ENCODE data around the gene CHST12.
A peak's percentile ranks its signal among the peaks of the same experiment; 100 is the strongest.
"Not testable (repeated sequence)": the region's sequence is repeated elsewhere in the genome, so short reads cannot be mapped to it uniquely, and the experiment has no call there.

The CHST12 gene

DNA sequence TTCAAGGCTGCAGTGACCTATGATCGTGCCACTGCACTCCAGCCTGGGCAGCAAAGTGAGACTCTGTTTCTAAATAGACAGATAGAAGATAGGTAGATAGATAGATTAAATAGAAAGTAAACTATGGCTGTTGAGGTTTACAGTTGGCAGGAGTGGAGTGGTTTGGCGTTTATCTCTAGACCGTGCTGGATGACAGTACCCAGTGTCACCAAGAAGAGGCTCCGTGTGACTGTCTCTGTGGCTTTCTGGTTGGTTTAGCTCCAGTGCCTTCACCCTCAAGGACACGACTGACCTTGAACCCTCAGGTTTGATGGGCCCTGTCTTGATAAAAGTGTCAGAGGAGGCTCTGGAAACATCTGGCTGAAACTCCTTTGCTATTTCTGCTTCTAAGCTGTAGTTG is 31.7 kb downstream of the CHST12 start:
- DNase-seq (ENCODE audit: low spot score): no peak

DNA sequence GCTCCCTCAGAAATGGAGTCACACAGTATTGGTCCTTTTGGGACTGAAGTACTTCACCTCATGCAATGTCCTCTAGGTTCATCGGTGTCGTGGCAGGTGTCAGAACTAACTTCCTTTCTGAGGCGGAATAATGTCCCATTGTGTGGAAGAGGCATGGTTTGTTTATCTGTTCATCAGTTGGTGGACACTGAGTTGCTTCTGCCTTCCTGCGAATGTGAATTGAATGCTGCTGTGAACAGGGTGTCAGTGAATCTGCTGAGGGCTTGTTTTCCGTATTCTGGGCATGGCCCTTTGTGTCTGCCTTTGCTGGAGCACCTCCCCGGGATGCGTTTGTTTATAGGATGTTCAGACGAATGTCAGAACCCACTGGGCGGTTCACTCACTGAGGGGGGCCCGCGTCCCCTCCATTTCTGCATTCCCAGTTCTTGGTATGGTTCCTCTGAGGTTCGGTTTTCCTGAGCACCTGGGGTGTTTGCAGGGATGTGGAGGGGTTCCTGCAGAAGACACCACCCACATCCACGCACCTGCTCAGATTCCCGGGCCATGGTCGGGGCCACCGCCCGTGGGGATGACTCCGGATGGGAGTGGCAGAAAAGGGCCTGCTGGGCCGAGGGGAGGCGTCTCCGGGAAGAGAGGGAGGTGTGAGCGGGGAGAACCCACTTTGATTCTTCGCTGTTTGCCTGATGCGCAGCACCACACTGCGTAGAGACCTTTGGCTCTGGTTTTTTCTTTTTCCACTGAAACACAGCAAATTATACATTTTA is 33.1 kb downstream of the CHST12 start:
- no peak for DNase-seq (ENCODE audit: low spot score)

DNA sequence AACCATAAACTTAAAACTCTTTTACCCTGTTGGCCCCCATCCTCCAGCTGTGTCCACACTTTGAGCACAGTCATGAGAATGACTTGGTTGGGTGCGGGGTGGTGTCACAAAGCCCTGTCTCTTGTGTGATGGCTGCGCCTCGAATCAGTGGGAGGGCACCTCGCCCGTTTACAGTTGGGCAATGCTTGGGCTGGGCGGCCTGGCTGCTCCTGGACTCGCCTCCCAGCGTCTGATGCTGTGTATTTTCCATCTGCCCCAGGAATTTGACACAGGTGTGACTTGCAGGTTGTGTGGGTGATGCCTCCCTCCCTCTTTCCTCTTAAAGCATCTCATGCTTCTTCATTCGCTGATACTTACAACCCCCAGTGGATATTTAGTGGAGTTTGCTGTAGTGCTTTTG is 33.7 kb downstream of the CHST12 start:
- peak; percentile 6 for DNase-seq (ENCODE audit: low spot score)

DNA sequence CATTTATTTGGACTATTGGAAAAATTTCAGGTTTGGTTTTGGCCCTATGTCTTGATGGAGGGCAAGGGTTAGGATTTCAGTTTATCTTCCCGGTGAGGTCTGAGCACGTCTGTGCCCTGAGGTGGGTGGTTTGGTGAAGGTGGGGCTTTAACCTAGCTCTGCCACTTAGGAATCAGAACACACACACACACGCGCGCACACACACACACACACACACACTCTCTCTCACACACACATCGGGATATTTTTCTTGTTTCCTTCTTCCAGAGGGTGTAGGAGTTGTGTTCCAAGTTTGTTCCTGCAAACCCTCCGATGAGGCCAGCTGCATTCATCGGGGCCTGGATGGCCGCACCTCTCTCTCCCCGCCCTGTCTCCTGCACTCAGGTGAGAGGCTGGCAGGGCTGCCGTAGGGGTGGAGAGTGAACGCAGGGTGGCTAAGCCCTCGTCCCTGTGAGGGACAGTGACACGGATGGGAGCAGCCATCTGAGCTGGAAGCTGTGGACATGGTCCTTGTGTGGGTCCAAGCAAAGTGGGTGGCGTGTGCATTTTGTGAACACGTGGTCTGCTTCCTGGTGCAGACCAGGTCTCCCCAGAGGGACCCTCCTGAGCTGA is 34.2 kb downstream of the CHST12 start:
- peak; percentile 2 for DNase-seq (ENCODE audit: low spot score)

DNA sequence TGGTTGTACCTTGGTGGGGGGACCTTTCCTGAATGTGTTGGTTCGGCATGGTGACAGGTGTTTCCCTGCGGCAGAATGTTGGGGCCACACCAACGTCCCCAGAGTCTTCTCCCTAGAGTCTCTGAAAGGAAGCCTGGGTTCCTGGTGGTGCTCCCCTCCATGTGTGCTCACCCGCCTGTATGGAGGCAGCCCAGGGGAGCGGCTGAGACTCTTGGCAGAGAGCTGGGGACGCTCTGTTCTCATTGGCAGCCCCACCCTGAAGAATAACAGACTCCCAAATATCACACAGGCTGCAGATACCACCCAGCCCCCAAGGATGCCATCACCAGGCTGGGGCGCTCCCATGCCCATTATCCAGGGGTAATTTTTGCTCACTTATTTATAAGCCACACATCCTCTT is 34.8 kb downstream of the CHST12 start:
- DNase-seq (ENCODE audit: low spot score): no peak

DNA sequence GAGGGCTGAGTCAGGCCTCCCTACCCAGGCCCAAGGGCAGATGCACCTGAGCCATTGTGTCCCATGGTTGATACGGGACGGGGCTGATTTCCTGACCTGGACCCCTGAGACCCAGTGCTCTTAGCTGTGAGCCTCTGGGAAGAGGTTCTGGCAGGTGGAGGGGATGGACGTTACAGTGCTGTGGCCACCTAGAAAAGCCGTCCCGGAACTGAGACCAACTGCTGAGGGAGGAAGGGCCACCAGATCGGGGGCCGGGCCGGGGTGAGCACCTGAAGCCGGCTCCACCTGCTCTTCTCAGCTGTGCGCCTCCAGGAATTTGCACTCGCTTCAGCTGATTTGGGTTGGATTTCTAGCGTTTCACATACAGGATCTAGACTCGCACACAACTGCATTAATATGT is 35.4 kb downstream of the CHST12 start:
- no peak for DNase-seq (ENCODE audit: low spot score)

DNA sequence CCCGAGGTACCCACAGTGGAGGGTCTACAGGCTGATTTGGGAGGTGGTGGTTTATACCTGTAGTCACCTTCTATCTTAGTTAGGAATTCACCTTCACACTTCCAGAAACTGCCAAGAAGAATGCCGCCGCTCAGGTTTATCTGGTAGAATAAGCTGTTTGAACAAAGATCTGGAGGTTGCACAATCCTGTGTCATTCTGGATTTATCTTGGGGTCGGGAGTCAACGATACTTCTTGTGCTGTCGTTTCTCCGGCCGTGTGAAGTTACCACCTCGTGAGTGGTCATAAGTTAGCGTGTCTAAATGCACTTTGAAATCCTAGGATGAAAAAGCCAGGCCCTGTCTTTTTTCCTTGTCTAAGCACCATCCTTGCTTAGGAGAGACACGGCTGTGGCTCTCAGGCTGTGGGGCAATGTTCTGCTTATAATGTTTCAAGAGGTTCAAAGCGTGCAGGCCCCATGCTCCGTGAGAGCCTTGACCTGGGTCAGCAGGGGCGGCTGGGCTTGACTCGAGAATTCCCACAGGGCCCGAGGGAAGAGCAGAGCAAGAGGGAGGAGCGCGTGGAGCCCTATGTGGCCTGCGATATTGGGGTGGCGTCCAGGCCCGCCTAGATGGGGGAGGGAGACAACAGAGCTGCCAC is 37.3 kb downstream of the CHST12 start:
- no peak for DNase-seq (ENCODE audit: low spot score)

DNA sequence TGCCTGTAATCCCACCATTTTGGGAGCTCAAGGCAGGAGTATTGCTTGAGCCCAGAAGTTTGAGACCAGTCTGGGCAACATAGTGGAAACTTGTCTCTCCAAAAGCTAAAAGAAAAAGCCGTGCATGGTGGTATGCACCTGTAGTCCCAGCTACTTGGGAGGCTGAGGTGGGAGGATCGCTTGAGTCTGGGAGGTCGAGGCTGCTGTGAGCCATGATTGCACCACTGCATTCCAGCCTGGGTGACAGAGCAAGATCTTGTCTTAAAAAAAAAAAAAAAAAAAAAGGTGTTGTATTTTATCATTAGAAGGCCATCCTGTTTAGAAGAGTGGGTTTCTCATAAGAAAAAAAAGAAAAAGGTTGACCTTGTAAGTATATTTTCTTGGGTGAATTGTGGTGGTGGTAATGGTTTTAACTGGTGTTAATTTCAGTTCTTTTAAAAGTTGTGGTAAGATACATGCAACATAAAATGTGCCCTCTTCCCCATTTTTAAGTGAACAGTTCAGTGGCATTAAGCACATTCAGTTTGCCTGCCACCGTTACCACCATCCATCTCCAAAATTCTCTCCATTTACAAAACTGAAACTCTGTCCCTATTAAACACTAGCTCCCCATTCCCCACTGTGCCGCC is 38.1 kb downstream of the CHST12 start:
- DNase-seq (ENCODE audit: low spot score): no peak

DNA sequence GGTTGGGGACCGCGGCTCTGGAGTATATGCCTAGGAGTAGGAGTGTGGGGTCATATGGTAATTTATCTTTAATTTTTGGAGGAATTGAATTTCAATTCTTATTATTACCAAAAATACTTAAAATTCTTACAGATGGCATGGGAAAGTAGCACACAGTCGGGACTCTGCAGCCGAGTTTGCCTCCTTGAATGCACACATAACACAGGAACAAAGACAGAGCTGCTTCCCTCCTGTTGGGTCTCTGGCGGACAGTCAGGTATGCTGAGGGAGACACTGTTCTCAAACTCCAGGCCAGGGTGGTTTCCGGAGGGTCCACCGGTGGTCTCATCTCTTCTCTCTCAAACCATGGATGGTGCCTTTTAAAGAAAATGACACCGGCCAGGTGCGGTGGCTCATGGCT is 40.1 kb downstream of the CHST12 start:
- no peak for DNase-seq (ENCODE audit: low spot score)

DNA sequence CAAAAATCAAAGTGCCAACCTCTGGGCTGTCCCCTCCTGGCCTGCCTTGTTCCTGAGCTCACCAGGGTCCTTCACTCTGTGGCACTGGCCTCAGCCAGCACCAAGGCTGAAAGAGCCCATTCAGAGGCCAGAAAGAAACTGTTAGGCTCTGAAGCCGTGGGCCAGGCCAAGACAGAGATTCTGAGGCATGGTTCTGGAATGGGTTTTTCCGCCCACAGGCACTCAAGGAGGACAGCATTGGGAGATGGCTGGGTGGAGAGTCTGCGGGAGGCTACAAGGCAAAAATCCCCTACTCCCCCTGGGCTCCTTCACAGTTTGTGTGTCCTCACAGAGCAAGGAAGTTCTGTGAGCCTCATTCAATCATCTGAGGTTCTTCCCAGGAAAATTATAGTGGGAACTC is 41.1 kb downstream of the CHST12 start:
- DNase-seq (ENCODE audit: low spot score): peak; percentile 91

DNA sequence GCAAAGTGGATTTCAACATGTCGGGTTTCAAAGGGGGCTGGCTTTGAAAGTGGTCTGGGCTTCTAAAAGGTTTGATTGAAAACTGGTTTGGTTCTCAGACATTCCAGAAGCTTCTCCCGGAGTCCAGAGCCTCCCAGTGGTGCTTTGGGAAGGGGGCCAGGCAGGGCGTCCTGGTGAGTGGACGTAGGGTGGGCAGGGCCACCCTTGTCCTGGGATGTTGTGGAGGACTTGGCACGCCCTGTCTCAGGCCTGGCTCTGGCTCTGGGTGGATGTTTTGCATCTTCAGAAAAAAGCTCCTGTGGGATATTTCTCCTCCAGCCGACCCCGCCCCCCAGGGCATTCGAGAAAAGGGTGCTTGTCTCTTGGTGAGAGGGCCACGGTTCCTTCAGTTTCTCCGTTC is 41.6 kb downstream of the CHST12 start:
- DNase-seq (ENCODE audit: low spot score): no peak

DNA sequence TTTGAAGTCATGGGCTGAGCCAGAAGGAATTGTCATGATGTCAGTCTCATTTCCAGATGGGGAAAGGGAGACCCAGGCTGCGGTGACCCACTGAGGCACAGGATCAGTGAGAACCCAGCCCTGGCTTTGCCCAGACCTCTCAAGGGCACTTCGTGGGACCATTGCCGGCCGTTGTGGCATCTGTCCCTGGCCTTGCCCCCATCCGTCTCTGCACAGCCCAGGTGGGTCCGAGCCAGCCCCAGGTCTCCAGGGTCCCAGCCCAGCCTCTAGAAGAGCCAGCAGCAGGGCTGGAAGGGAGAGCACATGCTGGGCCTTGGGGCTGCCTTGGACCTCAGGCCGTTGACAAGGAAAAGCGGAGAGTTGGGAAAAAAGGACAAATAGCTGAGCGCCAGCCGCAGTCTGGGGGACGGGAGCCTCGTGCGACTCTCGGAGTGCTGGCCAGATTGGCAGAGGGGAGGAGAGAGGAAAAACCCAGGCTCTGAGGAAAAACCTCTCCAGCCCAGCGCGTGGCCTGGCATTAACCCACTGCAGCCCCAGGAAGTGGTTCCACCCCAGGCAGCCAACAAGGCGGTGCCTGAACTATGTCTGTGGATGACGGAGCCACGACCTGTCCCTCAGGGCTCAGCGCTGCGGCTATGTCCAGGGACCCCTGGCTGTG is 42.6 kb downstream of the CHST12 start:
- DNase-seq (ENCODE audit: low spot score): no peak

DNA sequence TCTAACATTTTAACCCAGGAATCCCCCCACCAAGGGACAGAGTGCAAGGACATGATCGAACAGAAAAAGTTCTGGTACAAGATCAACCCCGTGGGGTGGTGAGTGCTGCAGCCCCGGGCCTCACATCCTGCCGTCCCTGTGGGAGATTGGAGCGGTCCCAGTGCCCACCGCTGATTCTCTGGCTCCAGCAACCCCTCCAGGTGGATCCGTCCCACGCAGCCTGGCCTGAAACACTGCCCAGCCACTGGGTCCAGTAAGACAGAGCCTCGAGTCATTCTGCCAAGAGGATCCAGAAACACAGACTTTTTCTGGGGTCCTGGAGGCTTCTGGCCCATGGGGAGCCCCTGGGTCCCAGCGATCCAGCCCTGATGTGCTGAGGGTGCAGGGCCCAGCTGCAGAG is 43.3 kb downstream of the CHST12 start:
- DNase-seq (ENCODE audit: low spot score): no peak

DNA sequence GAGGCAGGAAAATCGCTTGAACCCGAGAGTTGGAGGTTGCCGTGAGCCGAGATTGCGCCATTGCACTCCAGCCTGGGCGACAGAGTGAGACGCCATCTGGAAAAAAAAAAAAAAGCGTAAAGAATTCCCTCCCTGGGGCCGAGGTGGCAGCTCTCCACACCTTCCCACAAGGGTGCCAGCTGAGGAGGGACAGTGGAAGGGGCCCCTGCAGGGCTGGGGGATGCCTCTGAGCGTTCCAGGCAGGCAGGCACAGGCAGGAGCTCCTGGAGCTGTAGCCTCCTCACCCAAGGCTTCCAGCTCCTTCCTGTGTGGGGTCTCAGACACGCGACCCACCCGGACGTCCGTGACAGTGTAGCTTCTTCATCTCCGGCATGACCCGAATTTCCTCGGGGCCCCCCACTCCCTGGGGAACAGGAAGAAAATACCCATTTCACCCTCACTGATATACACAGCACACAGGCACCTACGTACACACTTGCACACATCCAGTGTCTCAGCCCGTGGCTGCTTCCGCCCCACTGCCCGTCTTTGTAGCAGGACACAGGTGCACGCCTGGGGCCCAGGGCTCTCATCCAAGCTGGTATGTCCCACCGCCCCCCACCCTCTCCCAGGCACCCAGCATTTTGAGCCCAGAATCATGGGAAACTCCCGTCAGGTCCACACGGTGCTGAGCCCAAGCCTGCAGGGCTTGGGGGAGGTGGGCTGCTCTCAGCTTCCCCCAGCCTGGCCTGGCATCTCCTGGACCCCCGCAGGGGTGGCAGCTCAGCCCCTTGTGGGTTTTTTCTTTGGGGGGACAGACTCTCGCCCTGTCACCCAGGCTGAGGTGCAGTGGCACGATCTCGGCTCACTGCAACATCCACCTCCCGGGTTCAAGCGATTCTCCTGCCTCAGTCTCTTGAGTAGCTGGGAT is 47.0 kb downstream of the CHST12 start:
- no peak for DNase-seq (ENCODE audit: low spot score)

DNA sequence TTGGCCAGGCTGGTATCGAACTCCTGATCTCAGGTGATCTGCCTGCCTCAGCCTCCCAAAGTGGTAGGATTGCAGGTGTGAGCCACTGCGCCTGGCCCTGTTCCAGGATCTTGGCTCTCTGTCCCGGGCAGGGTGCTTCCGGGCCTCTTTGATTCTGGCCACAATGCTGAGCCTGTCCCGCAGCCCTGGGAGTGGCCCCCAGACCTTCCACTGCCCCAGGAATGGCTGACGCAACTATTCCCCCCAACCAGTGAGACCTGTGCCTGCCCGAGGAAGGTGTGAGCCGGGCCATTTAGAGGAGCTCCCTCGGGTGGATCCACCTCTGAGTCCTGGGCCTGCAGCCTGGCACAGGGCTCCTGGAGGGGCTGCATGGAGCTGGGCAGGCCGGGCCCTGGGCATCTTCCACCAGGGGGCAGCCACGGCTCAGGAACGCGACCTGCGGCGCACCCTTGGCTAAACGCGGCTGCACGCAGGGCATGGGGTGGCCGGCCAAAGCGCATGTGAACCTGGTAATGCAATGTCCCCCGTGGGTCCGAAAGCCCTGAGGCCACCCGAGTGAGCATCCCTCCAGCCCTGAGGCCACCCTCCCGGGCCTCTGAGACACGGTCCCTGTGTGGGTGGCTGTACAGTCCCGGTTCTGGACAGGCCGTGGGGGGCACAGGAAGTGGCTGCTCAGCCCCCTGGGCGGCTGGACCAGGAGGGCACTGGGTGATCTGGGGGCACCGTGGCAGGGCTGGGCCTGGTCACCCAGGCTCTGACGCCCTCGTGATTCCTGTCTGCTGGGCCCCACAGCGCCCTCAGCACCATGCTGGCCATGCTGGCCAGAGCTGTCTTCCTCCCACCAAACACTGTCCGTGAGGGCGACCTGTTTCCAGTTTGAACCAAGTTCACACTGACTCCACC is 48.0 kb downstream of the CHST12 start:
- peak; percentile 94 for DNase-seq (ENCODE audit: low spot score)

DNA sequence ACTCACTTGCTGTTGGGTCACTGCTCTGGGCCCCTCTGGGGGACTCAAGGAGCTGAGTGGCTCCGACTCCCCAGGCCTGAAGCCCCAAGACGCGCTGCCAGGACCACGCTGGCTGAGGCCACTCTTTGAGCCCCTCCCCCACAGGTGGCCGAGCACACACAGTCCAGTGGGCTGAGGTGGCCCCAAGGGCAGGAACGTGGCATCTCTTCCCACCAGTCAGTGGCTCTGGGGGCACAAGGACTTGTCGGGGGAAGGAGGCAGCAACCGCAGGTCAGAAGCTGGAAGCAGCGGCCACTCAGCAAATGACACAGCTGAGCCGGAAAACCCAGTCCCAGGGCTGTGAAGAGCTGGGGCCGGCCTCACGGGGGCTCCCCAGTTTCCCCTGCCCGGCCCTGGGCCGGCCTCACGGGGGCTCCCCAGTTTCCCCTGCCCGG is 48.7 kb downstream of the CHST12 start:
- no peak for DNase-seq (ENCODE audit: low spot score)

DNA sequence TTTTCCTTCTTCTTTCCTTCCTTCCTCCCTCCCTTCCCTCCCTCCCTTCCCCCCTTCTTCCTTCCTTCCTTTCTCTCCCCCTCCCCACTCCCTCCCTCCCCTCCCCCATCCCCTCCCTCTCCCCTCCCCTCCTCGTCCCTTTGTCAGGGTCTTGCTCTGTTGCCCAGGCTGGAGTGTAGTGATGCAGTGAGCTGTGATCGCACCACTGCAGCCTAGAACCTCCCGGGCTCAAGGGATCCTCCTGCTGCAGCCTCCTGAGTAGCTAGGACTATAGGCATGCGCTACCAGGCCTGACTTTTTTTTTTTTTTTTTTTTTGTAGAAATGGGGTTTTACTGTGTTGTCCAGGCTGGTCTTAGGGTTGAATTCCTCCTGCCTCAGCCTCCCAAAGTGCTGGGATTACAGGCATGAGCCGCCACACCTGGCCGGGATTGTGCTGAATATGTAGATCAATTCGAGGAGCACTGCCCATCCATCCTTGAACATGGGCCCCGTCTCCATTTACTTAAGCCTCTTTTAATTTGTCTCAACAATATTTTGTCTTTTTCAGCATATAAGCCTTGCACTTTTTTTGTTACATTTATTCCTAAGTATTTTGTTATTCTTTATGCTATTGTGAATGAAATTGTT is 49.3 kb downstream of the CHST12 start:
- no peak for DNase-seq (ENCODE audit: low spot score)

DNA sequence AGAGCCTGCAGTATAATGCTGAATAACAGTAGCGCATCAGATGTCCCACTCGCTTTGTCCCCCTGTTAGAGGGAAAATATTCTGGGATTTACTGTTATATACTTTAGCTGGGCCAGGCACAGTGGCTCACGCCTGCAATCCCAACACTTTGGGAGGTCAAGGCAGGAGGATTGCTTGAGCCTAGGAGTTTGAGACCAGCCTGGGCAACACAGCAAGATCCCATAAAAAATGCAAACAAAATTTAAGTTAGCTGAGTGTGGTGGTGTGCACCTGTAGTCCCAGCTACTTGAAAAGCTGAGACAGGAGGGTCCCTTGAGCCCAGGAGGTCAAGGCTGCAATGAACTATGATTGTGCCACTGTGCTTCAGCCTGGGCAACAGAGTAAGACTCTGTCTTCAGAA is 50.4 kb downstream of the CHST12 start:
- not testable (repeated sequence) for DNase-seq (ENCODE audit: low spot score)

DNA sequence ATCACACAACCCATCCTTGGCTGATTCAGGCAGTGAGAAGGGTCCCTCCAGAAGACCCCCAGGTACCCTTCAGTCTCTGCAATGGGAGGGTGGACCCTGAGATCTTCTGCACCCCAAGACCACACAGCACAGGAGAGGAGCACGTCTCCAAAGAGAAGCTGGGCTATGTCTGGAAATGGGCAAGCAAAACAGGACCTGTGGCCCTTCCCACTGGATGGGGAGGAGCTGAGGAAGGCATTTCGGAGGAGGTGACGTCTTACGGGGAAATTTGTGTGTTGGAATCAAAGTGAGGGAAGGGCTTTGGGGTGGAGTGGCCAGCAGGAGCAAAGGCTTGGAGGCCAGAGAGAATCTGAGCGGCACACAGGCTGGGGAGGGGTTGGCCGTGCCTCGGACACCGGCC is 56.3 kb downstream of the CHST12 start:
- DNase-seq (ENCODE audit: low spot score): no peak

DNA sequence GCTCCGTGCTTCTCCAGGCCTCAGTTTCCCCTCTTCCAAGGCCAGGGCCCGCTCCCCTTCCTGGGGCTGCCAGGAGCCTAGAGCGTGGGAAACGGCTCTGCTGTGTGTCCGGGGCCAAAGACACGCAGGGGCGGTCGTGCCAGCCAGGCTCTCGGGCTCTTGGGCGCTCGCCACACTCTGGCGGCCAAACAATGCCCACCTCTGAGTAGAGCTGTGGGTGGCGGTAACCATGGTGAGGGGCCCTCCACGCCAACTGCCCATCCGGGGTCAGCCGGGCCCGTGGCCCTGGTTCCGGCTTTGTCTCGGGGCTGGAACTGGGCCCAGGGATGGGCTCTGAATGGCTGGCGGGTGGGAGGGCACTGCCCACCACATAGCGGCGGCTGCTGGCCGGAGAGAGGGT is 56.8 kb downstream of the CHST12 start:
- no peak for DNase-seq (ENCODE audit: low spot score)

Data from AG08396 (cell line).